ENCODE results near the gene COL5A3. TPM values are rescaled to one million over a fixed set of nuclear protein-coding genes. Genes with fewer than 3 reads are reported as not detected.

Gene COL5A3
- total and polyA plus RNA-seq, 8 donors, result 4.5 to 21.9 (median 6.3) TPM

DNA sequence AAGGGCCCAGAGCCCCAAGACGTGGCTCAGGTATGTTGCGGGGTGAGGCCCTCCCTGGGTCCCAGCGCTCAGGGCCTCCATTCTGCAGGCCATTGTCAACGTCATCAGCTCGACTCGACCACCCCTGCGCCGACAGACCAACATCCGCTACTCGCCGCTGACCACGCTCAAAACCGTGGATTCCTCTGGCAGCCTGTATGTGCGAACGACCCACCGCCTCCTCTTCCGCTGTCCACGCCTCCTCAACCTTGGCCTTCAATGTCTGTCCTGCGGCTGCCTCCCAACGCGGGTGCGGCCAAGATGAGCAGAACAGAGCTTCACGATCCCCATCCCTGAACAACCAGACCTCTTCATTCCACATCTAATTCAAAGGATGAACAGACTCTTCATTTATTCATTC lies 11.1 kb upstream of the COL5A3 start:
- Histone ChIP-seq H3K36me3 (no peaks in the 10 kb centered on the region), H3K4me1 (no peaks in the 10 kb centered on the region), H3K4me3 (no peak overlapping the region), H3K9me3 (no peaks in the 10 kb centered on the region), H3K27ac (no peak overlapping the region), H3K27me3 (peaks cover 0 to 31% of the 10 kb centered on the region in 2 donors)
- DNase-seq (no peak), ATAC-seq (no peak)
- TF ChIP-seq CTCF (IDR thresholded peaks at IDR 0.05), result no peak
- intact Hi-C loops (cut with DNase I), result no loop called here

- Histone ChIP-seq H3K27me3 (peaks cover 0 to 29% of the 10 kb centered on the region in 2 donors), H3K4me1 (no peaks in the 10 kb centered on the region), H3K9me3 (no peaks in the 10 kb centered on the region), H3K4me3 (no peak overlapping the region), H3K36me3 (no peaks in the 10 kb centered on the region), H3K27ac (no peak overlapping the region)
- DNase-seq, result no peak
- intact Hi-C loops (cut with DNase I), result no loop called here
- no peak for ATAC-seq
- TF ChIP-seq CTCF (IDR thresholded peaks at IDR 0.05), result no peak
These were observed 10.5 kb upstream of the COL5A3 start for GRCh38 chr19:10020851-10021250.

DNA sequence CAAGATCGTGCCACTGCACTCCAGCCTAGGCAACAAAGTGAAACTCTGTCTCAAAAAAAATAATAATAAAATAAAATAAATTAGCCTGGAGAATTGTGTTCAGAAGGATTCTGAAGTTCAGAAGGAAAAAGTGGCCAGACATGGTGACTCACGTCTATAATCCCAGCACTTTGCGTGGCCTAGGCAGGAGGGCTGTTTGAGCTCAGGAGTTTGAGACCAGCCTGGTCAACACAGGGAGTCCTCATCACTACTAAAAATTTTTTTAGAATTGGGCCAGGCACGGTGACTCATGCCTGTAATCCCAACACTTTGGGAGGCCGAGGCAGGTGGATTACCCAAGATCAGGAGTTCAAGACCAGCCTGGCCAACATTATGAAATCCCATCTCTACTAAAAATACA lies 8.9 kb upstream of the COL5A3 start:
- H3K27ac ChIP-seq, result no peak overlapping the region
- H3K4me1 ChIP-seq, result no peaks in the 10 kb centered on the region
- intact Hi-C loops (cut with DNase I), result no loop called here
- DNase-seq, result no peak
- no peak for TF ChIP-seq CTCF (IDR thresholded peaks at IDR 0.05)
- H3K36me3 ChIP-seq, result no peaks in the 10 kb centered on the region
- H3K4me3 ChIP-seq, result no peak overlapping the region
- peaks cover 0 to 38% of the 10 kb centered on the region in 2 donors for H3K27me3 ChIP-seq
- no peak for ATAC-seq
- no peaks in the 10 kb centered on the region for H3K9me3 ChIP-seq

DNA sequence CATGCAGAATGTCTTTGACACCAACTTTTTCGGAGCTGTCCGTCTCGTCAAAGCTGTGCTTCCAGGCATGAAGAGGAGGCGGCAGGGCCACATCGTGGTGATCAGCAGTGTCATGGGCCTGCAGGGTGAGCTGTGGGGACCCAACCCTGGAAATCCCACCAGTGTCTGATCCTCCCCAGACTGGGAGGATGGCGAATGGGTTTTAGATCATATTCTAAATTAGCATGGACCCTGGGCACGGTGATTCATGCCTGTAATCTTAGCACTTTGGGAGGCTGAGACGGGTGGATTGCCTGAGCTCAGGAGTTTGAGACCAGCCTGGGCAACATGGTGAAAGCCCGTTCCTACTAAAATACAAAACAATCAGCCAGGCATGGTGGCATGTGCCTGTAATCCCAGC lies 8.5 kb upstream of the COL5A3 start:
- ATAC-seq (no peak), DNase-seq (no peak)
- H3K4me1 ChIP-seq, result no peaks in the 10 kb centered on the region
- TF ChIP-seq CTCF (IDR thresholded peaks at IDR 0.05), result no peak
- H3K27ac ChIP-seq, result no peak overlapping the region
- H3K4me3 ChIP-seq, result no peak overlapping the region
- intact Hi-C loops (cut with DNase I), result no loop called here
- no peaks in the 10 kb centered on the region for H3K36me3 ChIP-seq
- H3K9me3 ChIP-seq, result no peaks in the 10 kb centered on the region
- peaks cover 0 to 40% of the 10 kb centered on the region in 2 donors for H3K27me3 ChIP-seq

DNA sequence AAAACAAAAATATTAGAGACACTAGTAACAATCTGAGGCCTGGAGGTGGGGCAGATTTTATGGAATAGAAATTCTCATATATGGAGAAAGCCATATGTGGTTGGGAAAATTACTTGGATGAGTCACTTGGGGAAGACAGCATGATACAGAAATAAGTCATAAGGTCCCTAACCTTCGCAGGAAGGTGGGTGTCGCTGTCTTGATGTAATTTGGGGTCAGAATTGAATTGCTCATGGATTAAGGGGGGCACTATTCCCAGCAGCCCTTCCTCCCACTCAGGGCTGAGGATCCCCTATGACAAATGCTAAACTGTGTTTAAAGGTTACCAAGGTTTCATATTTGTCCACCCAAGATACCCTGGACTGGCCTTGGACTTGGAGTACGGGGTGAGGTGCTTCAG lies 8.0 kb upstream of the COL5A3 start:
- intact Hi-C loops (cut with DNase I), result no loop called here
- TF ChIP-seq CTCF (IDR thresholded peaks at IDR 0.05), result no peak
- H3K27me3 ChIP-seq, result peaks cover 0 to 40% of the 10 kb centered on the region in 2 donors

More for the DNA sequence above, 8.0 kb upstream of the COL5A3 start:
- Histone ChIP-seq H3K9me3 (no peaks in the 10 kb centered on the region), H3K27ac (no peak overlapping the region), H3K4me1 (no peaks in the 10 kb centered on the region), H3K36me3 (no peaks in the 10 kb centered on the region), H3K4me3 (no peak overlapping the region)
- no peak for ATAC-seq
- DNase-seq, result no peak

Measured in left lung (tissue), 10 donors.